ENCODE measurements around the gene MAN2B1. TPM values are rescaled to one million over a fixed set of nuclear protein-coding genes. Genes with fewer than 3 reads are reported as not detected.

MAN2B1 gene
- total RNA-seq, 1 donor from 2014 or later: 92.8 TPM

DNA sequence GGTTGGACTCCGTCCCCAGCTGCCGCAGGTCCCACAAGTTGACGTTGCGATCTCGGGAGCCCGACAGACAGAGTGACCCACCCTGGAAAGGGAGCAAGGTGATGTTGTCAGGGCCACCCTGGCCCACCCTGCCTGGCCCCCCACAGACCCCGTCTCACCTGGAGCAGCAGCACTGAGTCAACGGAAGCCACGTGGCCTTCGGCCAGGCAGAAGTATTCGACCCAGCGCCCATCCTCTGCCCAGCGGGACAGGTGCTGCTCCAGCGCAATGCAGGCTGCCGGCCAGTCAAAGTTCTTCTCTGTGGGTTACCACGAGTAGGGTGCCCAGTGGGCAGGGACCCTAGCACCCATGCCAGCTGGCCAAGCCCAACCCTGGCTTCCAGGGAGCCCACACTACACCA, 28.1 kb upstream of the MAN2B1 start:
- Histone ChIP-seq H3K36me3 (ENCODE audit: control insufficient read depth, insufficient read depth, low read length) (no peaks in the 10 kb centered on the region), H3K27me3 (ENCODE audit: control insufficient read depth, insufficient read depth, low read length) (no peaks in the 10 kb centered on the region), H3K4me3 (ENCODE audit: low read depth, low read length) (no peak overlapping the region)
- DNase-seq (ENCODE audit: low read depth): no peak
- TF ChIP-seq CTCF (IDR thresholded peaks at IDR 0.05; ENCODE audit: insufficient read depth, low read length, poor library complexity, severe bottlenecking): no peak

DNA sequence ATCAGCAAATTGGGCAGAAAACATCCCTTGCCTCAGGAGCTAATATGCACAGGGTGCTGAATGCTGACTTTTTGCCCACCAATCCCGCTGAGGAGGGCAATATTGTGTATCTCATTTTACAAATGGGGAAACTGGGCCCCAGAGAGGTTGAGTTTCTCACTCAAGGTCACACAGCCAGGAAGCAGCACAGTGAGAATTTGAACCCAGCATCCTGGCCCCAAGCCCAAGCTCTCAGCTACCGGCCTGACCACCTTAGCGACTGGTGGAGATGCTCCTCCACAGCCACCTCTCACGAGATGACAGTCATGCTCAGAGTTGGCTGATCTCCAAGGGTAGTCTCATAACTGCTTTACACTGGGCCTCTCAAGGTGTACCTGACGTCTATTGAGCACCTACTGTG, 26.4 kb upstream of the MAN2B1 start:
- no peak for DNase-seq (ENCODE audit: low read depth)

GRCh38 chr19:12689581-12690216, 23.2 kb upstream of the MAN2B1 start:
- no peak for DNase-seq (ENCODE audit: low read depth)
- no peak overlapping the region for H3K4me3 ChIP-seq (ENCODE audit: low read depth, low read length)
- H3K36me3 ChIP-seq (ENCODE audit: control insufficient read depth, insufficient read depth, low read length): no peaks in the 10 kb centered on the region
- TF ChIP-seq CTCF (IDR thresholded peaks at IDR 0.05; ENCODE audit: insufficient read depth, low read length, poor library complexity, severe bottlenecking): no peak
- no peaks in the 10 kb centered on the region for H3K27me3 ChIP-seq (ENCODE audit: control insufficient read depth, insufficient read depth, low read length)

More for the DNA sequence above, 26.4 kb upstream of the MAN2B1 start:
- no peaks in the 10 kb centered on the region for H3K36me3 ChIP-seq (ENCODE audit: control insufficient read depth, insufficient read depth, low read length)
- H3K4me3 ChIP-seq (ENCODE audit: low read depth, low read length): no peak overlapping the region
- no peaks in the 10 kb centered on the region for H3K27me3 ChIP-seq (ENCODE audit: control insufficient read depth, insufficient read depth, low read length)
- no peak for TF ChIP-seq CTCF (IDR thresholded peaks at IDR 0.05; ENCODE audit: insufficient read depth, low read length, poor library complexity, severe bottlenecking)

GRCh38 chr19:12689012-12689411, 22.5 kb upstream of the MAN2B1 start:
- H3K27me3 ChIP-seq (ENCODE audit: control insufficient read depth, insufficient read depth, low read length): no peaks in the 10 kb centered on the region
- H3K4me3 ChIP-seq (ENCODE audit: low read depth, low read length): no peak overlapping the region
- no peak for TF ChIP-seq CTCF (IDR thresholded peaks at IDR 0.05; ENCODE audit: insufficient read depth, low read length, poor library complexity, severe bottlenecking)
- H3K36me3 ChIP-seq (ENCODE audit: control insufficient read depth, insufficient read depth, low read length): no peaks in the 10 kb centered on the region
- DNase-seq (ENCODE audit: low read depth): no peak

- no peak for DNase-seq (ENCODE audit: low read depth)
- H3K27me3 ChIP-seq (ENCODE audit: control insufficient read depth, insufficient read depth, low read length): no peaks in the 10 kb centered on the region
- H3K4me3 ChIP-seq (ENCODE audit: low read depth, low read length): no peak within 1 kb of the TSS
- H3K36me3 ChIP-seq (ENCODE audit: control insufficient read depth, insufficient read depth, low read length): no peaks in the 10 kb centered on the region
- TF ChIP-seq CTCF (IDR thresholded peaks at IDR 0.05; ENCODE audit: insufficient read depth, low read length, poor library complexity, severe bottlenecking): no peak
These were observed 21.1 kb upstream of the MAN2B1 start, which contains the start of gene GNG14 for GRCh38 chr19:12687496-12688196. Gene GNG14 (plus strand): TSS chr19:12687998. CDS start chr19:12688049, 51 bp downstream.
